Mesothelial cell of epicardium (in vitro differentiated cells): ENCODE results near the gene SELENOI. TPM values are rescaled to one million over a fixed set of nuclear protein-coding genes. Genes with fewer than 3 reads are reported as not detected.

Experiments used
- DNase-seq, 2 experiments: peaks; one replicate each; pipeline ENCODE4 v3.0.0; 2021; ENCODE audit warnings: low spot score in 2 of 2; ENCODE audit not compliant: unreplicated experiment in 2 of 2
- H3K27ac Mint-ChIP-seq: 2 replicates; pipeline ENCODE4 v1.8.0; 2021; ENCODE audit warnings: mixed read lengths
- H3K27me3 Mint-ChIP-seq: 2 replicates; pipeline ENCODE4 v1.8.0; 2021; ENCODE audit warnings: low read depth, mixed read lengths
- H3K36me3 Mint-ChIP-seq: 2 replicates; pipeline ENCODE4 v1.8.0; 2021; ENCODE audit warnings: mixed read lengths
- H3K4me1 Mint-ChIP-seq: 2 replicates; pipeline ENCODE4 v1.8.0; 2021; ENCODE audit warnings: mixed read lengths
- H3K4me3 Mint-ChIP-seq: 2 replicates; pipeline ENCODE4 v1.8.0; 2021; ENCODE audit warnings: mild to moderate bottlenecking, moderate library complexity, mixed read lengths
- H3K9me3 Mint-ChIP-seq: 2 replicates; pipeline ENCODE4 v1.8.0; 2021; ENCODE audit warnings: mixed read lengths
- total RNA-seq: library from RNA; stranded (reverse); gene quantifications from 3 replicates; pipeline ENCODE4 v1.2.1, GENCODE V29; 2021
- TF ChIP-seq, protein P1 (sequence below): fragments of 200-600 bp; sonication (generic); IDR thresholded peaks from one replicate; pipeline ENCODE4 v1.5.0; 2021; ENCODE audit warnings: antibody characterized with exemption; ENCODE audit not compliant: unreplicated experiment

SELENOI gene
- total RNA-seq, 1 donor from 2014 or later: 32.0 TPM

DNA sequence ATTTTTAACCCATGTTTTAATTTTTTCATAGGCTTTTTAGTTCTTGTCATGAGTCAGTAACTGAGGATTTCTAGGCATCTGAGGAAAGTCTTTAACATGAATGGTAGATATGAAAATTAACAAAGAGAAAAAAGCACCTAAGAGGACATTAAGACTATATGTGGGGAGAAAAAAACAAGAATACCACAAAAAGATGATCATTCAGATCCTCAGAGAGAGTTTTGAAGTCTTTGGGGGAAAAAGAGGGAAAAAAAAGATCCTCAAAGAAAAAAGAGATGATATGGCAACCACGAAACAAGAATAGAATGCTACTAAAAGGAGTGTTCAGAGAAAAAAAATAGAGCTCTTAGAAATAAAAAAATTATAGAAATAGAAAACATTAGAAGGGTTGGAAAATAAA lies 63.8 kb downstream of the SELENOI start:
- peaks cover 2% of the 10 kb centered on the region for H3K4me1 Mint-ChIP-seq
- H3K36me3 Mint-ChIP-seq: no peaks in the 10 kb centered on the region
- no peak overlapping the region for H3K27ac Mint-ChIP-seq
- TF ChIP-seq, protein P1, sequence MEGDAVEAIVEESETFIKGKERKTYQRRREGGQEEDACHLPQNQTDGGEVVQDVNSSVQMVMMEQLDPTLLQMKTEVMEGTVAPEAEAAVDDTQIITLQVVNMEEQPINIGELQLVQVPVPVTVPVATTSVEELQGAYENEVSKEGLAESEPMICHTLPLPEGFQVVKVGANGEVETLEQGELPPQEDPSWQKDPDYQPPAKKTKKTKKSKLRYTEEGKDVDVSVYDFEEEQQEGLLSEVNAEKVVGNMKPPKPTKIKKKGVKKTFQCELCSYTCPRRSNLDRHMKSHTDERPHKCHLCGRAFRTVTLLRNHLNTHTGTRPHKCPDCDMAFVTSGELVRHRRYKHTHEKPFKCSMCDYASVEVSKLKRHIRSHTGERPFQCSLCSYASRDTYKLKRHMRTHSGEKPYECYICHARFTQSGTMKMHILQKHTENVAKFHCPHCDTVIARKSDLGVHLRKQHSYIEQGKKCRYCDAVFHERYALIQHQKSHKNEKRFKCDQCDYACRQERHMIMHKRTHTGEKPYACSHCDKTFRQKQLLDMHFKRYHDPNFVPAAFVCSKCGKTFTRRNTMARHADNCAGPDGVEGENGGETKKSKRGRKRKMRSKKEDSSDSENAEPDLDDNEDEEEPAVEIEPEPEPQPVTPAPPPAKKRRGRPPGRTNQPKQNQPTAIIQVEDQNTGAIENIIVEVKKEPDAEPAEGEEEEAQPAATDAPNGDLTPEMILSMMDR: no peak
- H3K27me3 Mint-ChIP-seq: peaks cover 3% of the 10 kb centered on the region
- no peak for DNase-seq
- H3K4me3 Mint-ChIP-seq: no peak overlapping the region
- H3K9me3 Mint-ChIP-seq: no peaks in the 10 kb centered on the region

DNA sequence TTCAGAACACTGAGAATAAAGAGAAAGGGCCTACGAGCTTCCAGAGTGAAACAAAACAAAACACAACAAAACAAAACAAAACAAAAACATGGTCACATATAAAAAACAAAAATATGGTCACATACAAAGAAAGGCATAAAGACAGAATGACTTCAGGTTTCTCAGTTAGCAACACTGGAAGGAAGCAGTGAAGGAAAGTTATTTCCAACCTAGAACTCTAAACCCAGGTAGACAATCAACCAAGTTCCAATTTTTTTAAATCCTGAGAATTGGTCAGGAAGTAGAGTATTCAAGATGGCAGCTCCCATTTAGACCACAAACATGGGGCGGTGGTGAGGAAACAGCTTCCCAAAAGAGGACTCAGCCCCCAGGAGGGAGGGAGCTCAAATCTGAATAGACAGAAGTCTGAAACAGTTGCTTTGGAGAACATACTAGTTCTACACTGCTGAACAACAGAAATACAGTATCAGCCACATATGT lies 64.9 kb downstream of the SELENOI start:
- Mint-ChIP-seq H3K4me1 (peaks cover 2% of the 10 kb centered on the region), H3K36me3 (no peaks in the 10 kb centered on the region), H3K9me3 (no peaks in the 10 kb centered on the region), H3K27ac (no peak overlapping the region), H3K4me3 (no peak overlapping the region), H3K27me3 (peaks cover 3% of the 10 kb centered on the region)
- TF ChIP-seq, protein P1: no peak
- no peak for DNase-seq

DNA sequence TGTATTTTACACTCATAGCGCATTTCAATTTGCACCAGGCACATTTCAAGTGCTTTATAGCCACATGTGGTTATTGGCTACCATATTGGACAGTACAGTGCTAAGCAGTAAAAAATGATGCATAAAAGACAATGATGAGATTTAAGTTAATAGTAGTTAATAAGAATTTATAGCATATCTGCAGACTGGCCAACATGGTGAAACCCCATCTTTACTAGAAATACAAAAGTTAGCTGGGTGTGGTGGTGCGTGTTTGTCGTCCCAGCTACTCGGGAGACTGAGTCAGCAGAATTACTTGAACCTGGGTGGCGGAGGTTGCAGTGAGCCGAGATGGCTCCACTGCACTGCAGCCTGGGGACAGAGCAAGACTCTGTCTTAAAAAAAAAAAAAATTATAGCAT lies 65.5 kb downstream of the SELENOI start:
- Mint-ChIP-seq H3K9me3 (no peaks in the 10 kb centered on the region), H3K27ac (no peak overlapping the region), H3K36me3 (no peaks in the 10 kb centered on the region), H3K27me3 (peaks cover 3% of the 10 kb centered on the region), H3K4me1 (peaks cover 2% of the 10 kb centered on the region), H3K4me3 (no peak overlapping the region)
- TF ChIP-seq, protein P1: no peak
- no peak for DNase-seq

DNA sequence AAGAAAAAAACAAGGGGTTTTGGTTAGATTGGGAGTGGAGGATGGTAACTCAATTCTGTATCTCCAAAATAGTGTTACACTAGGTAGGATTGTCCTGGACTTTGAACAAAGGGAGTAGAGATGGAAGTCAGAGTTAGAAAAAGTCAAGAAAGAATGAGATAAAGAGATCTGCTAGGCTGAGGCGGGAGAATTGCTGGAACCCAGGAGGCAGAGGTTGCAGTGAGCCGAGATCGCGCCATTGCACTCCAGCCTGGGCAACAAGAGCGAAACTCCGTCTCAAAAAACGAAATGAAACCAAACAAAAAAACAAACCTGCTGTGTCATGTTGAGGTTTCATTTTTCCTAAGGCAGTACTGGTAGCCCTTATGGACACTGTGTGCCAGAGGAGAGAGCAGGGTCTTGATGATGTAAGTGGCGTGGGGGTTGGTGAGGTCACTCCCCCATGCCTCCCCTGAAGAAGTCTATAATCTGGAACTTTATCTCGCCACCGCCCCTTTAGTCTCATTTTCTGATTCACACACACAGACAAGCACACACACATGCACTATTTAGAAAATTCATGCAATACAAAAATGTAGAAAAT lies 66.2 kb downstream of the SELENOI start:
- no peak overlapping the region for H3K4me3 Mint-ChIP-seq
- H3K27me3 Mint-ChIP-seq: peaks cover 3% of the 10 kb centered on the region
- no peak overlapping the region for H3K27ac Mint-ChIP-seq
- DNase-seq: no peak
- no peaks in the 10 kb centered on the region for H3K36me3 Mint-ChIP-seq
- TF ChIP-seq, protein P1: no peak
- H3K4me1 Mint-ChIP-seq: peaks cover 2% of the 10 kb centered on the region
- H3K9me3 Mint-ChIP-seq: no peaks in the 10 kb centered on the region

DNA sequence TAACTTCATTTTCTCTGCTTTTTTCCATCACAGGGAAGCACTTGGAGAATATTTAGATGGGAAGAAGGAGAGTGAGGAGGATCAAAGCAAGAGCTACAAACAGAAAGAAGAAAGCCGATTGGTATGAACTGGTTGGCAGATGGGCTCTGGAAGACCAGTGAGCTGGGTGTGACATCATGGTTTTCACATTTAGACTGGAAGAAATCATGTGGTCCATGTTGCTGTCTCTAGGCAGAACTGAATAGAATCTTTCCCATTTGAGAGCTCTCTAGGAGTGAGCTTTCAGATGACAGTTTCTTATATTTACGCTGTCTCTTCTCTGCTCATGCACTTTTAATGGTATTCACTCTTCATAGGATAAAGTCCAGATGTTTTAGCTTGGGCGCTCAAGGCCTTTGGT lies 68.4 kb downstream of the SELENOI start:
- Mint-ChIP-seq H3K4me1 (peaks cover 2% of the 10 kb centered on the region), H3K27me3 (no peaks in the 10 kb centered on the region), H3K27ac (no peak overlapping the region), H3K9me3 (no peaks in the 10 kb centered on the region), H3K4me3 (no peak overlapping the region), H3K36me3 (no peaks in the 10 kb centered on the region)
- DNase-seq: no peak
- TF ChIP-seq, protein P1: no peak

DNA sequence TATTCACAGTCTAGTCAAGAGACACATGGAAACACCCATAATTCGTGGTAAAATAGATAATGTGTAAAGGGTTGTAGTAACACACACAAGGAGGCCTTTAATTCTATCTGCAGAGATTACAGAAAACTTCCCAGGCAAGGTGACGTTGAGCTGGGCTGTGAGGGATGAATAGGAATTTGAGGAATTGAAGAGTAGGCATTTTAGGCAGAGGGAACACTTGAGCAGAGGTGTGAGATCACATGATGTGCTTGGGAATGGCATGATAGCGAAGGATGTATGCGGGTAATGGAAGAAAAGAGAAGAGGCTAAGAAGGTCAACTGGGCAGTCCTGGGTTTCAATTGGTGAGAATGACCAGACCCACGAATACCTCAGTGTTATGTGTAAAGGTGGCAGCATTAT lies 76.0 kb downstream of the SELENOI start:
- Mint-ChIP-seq H3K4me3 (no peak overlapping the region), H3K36me3 (no peaks in the 10 kb centered on the region), H3K27ac (no peak overlapping the region), H3K27me3 (no peaks in the 10 kb centered on the region), H3K4me1 (no peaks in the 10 kb centered on the region), H3K9me3 (peaks cover 6% of the 10 kb centered on the region)
- DNase-seq: no peak
- TF ChIP-seq, protein P1: no peak
